ENCODE results near the gene TNFAIP1.

The TNFAIP1 gene

DNA sequence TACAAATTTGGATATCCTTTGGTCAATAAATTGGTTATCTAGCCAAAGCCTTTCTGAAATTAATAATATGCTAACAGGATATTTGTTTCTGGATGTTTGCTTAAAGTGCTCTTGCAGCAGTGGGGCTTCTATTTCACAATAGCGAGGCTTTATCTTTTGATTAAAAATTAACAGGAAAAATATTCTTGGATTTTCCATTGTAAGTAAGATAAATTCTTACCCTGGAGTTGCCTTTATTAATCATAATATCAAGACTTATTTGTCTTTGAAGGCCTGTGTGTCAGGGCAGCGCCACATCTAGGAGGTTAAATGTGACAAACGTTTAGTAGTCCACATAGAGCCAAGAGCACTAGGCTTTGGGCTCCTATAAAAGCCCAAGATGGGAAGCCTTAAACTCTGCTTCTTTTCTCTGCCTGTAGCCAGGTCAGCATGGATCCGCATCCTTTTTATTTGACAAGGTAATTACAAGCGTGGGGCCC, 11.3 kb upstream of the TNFAIP1 start:
- Histone ChIP-seq H4K20me1 (ENCODE audit: insufficient read depth, low read length) (peaks cover 42% of the 10 kb centered on the region; the same call in 1 of the 2 replicates), H2AFZ (ENCODE audit: low read depth, low read length) (no peak overlapping the region), H3K27me3 (ENCODE audit: insufficient read depth, low read length, poor library complexity) (no peaks in the 10 kb centered on the region), H3K36me3 (ENCODE audit: insufficient read depth, low read length) (peaks cover 66% of the 10 kb centered on the region), H3K27ac (ENCODE audit: low read length) (no peak overlapping the region), H3K9me3 (ENCODE audit: insufficient read depth, low read length, severe bottlenecking) (no peaks in the 10 kb centered on the region), H3K9ac (ENCODE audit: low read depth, low read length) (no peak overlapping the region), H3K4me1 (ENCODE audit: insufficient read depth, low read length) (peaks cover 30% of the 10 kb centered on the region), H3K4me3 (ENCODE audit: low read depth in 1 of 2, low read length in 2 of 2) (no peak overlapping the region), H3K79me2 (ENCODE audit: insufficient read depth, low read length) (peaks cover 79% of the 10 kb centered on the region), H3K4me2 (ENCODE audit: insufficient read depth, low read length) (peak overlapping the region; percentile 16; the same call in 1 of the 2 replicates)
- DNase-seq (no peak), ATAC-seq (ENCODE audit: insufficient read depth, low read depth) (no peak)
- TF ChIP-seq, protein P1, sequence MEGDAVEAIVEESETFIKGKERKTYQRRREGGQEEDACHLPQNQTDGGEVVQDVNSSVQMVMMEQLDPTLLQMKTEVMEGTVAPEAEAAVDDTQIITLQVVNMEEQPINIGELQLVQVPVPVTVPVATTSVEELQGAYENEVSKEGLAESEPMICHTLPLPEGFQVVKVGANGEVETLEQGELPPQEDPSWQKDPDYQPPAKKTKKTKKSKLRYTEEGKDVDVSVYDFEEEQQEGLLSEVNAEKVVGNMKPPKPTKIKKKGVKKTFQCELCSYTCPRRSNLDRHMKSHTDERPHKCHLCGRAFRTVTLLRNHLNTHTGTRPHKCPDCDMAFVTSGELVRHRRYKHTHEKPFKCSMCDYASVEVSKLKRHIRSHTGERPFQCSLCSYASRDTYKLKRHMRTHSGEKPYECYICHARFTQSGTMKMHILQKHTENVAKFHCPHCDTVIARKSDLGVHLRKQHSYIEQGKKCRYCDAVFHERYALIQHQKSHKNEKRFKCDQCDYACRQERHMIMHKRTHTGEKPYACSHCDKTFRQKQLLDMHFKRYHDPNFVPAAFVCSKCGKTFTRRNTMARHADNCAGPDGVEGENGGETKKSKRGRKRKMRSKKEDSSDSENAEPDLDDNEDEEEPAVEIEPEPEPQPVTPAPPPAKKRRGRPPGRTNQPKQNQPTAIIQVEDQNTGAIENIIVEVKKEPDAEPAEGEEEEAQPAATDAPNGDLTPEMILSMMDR (IDR thresholded peaks at IDR 0.05; ENCODE audit: borderline replicate concordance, extremely low read depth, low read length, poor library complexity, severe bottlenecking) = no peak
- TF ChIP-seq EZH2 (IDR thresholded peaks at IDR 0.05; ENCODE audit: borderline replicate concordance, low read depth, low read length, severe bottlenecking) = no peak

DNA sequence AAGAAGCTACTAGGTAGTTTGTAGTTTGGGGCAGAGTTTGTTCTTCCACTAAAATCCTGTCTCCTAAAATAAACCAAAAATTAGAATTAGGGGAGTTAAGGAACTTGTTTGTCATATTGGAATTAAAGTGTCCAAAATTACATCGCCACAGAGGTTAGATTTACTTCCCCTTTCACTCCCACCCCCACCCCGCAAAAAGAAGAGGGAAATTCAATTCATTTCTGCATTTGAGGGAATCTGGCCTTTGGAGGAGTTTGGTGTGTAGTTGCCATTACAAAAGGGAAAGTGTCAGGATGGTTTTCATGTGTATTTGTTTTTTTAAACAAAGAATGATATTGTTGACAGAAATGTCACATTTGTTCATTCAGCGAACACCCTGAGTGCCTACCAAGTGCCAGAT, 10.8 kb upstream of the TNFAIP1 start:
- Histone ChIP-seq H3K4me1 (ENCODE audit: insufficient read depth, low read length) (peaks cover 29% of the 10 kb centered on the region), H3K27ac (ENCODE audit: low read length) (no peak overlapping the region), H4K20me1 (ENCODE audit: insufficient read depth, low read length) (peaks cover 44% of the 10 kb centered on the region; the same call in 1 of the 2 replicates), H3K36me3 (ENCODE audit: insufficient read depth, low read length) (peaks cover 69% of the 10 kb centered on the region), H3K79me2 (ENCODE audit: insufficient read depth, low read length) (peaks cover 75% of the 10 kb centered on the region), H3K9ac (ENCODE audit: low read depth, low read length) (no peak overlapping the region), H3K27me3 (ENCODE audit: insufficient read depth, low read length, poor library complexity) (no peaks in the 10 kb centered on the region), H3K9me3 (ENCODE audit: insufficient read depth, low read length, severe bottlenecking) (no peaks in the 10 kb centered on the region), H3K4me3 (ENCODE audit: low read depth in 1 of 2, low read length in 2 of 2) (no peak overlapping the region), H2AFZ (ENCODE audit: low read depth, low read length) (no peak overlapping the region), H3K4me2 (ENCODE audit: insufficient read depth, low read length) (no peak overlapping the region)
- ATAC-seq (ENCODE audit: insufficient read depth, low read depth) = no peak
- TF ChIP-seq, protein P1 (IDR thresholded peaks at IDR 0.05; ENCODE audit: borderline replicate concordance, extremely low read depth, low read length, poor library complexity, severe bottlenecking) = no peak
- TF ChIP-seq EZH2 (IDR thresholded peaks at IDR 0.05; ENCODE audit: borderline replicate concordance, low read depth, low read length, severe bottlenecking) = no peak
- no peak for DNase-seq

DNA sequence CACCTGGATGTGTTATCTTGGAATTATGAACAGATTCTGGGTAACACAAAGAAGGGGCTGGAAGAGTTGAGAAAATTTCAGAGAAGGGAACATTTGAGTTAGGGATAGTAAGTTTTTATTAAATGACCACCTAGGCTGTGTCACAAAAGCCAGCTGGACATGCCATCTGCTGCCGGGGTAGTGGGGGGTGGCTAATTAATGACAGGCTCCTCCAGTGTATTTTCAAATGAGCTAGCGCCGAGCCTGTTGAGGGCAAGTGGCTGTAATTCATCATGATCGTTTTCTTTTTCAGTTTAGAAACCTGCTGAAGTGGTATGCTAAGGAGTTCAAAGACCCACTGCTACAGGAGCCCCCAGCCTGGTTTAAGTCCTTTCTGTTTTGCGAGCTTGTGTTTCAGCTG, 10.3 kb upstream of the TNFAIP1 start:
- no peak overlapping the region for H3K4me3 ChIP-seq (ENCODE audit: low read depth in 1 of 2, low read length in 2 of 2)
- TF ChIP-seq, protein P1 (IDR thresholded peaks at IDR 0.05; ENCODE audit: borderline replicate concordance, extremely low read depth, low read length, poor library complexity, severe bottlenecking) = no peak
- TF ChIP-seq EZH2 (IDR thresholded peaks at IDR 0.05; ENCODE audit: borderline replicate concordance, low read depth, low read length, severe bottlenecking) = no peak
- H4K20me1 ChIP-seq (ENCODE audit: insufficient read depth, low read length) = peaks cover 44% of the 10 kb centered on the region; the same call in 1 of the 2 replicates
- H2AFZ ChIP-seq (ENCODE audit: low read depth, low read length) = no peak overlapping the region
- peaks cover 24% of the 10 kb centered on the region for H3K4me1 ChIP-seq (ENCODE audit: insufficient read depth, low read length)
- no peak overlapping the region for H3K4me2 ChIP-seq (ENCODE audit: insufficient read depth, low read length)
- no peaks in the 10 kb centered on the region for H3K9me3 ChIP-seq (ENCODE audit: insufficient read depth, low read length, severe bottlenecking)
- H3K27ac ChIP-seq (ENCODE audit: low read length) = no peak overlapping the region
- DNase-seq (no peak), ATAC-seq (ENCODE audit: insufficient read depth, low read depth) (no peak)
- H3K9ac ChIP-seq (ENCODE audit: low read depth, low read length) = no peak overlapping the region
- H3K36me3 ChIP-seq (ENCODE audit: insufficient read depth, low read length) = peaks cover 67% of the 10 kb centered on the region
- H3K27me3 ChIP-seq (ENCODE audit: insufficient read depth, low read length, poor library complexity) = no peaks in the 10 kb centered on the region
- peaks cover 70% of the 10 kb centered on the region for H3K79me2 ChIP-seq (ENCODE audit: insufficient read depth, low read length)
